ENCODE results near the gene UNC5A. TPM values are rescaled to one million over a fixed set of nuclear protein-coding genes. Genes with fewer than 3 reads are reported as not detected.

The UNC5A gene
- total and polyA plus RNA-seq, 11 donors, result 0.09 to 0.43 (median 0.20) TPM; not detected in 7

DNA sequence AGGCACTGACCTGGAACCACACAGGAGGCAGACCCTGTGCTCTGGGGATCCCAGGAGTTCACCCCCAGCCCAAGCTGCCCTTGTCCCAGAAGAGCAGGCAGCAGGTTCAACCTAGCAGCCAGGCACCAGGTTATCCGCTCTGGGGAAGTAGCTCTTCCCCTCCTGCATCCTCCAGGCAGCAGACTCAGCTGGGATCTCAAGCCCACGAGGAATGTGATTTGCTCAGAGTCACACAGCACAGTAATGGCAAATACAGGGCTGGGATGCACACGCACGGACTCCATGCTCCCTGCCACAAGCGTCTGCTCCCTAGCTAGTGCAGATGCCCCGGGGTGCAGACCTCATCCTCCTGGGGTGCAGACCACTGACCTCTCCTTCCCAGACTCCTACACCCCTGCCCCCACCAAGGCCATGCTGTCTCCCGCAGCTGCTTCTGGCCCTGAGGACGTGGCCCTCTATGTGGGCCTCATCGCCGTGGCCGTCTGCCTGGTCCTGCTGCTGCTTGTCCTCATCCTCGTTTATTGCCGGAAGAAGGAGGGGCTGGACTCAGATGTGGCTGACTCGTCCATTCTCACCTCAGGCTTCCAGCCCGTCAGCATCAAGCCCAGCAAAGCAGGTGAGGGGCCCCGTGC, 63.3 kb downstream of the UNC5A start:
- no peak for DNase-seq
- TF ChIP-seq, protein P1, sequence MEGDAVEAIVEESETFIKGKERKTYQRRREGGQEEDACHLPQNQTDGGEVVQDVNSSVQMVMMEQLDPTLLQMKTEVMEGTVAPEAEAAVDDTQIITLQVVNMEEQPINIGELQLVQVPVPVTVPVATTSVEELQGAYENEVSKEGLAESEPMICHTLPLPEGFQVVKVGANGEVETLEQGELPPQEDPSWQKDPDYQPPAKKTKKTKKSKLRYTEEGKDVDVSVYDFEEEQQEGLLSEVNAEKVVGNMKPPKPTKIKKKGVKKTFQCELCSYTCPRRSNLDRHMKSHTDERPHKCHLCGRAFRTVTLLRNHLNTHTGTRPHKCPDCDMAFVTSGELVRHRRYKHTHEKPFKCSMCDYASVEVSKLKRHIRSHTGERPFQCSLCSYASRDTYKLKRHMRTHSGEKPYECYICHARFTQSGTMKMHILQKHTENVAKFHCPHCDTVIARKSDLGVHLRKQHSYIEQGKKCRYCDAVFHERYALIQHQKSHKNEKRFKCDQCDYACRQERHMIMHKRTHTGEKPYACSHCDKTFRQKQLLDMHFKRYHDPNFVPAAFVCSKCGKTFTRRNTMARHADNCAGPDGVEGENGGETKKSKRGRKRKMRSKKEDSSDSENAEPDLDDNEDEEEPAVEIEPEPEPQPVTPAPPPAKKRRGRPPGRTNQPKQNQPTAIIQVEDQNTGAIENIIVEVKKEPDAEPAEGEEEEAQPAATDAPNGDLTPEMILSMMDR (IDR thresholded peaks at IDR 0.05), result no peak
- no peak for TF ChIP-seq POLR2A (IDR thresholded peaks at IDR 0.05)
- Histone ChIP-seq H3K36me3 (no peaks in the 10 kb centered on the region), H3K9me3 (no peaks in the 10 kb centered on the region), H3K27me3 (peaks cover 4 to 62% (median 18%) of the 10 kb centered on the region in 9 donors), H3K4me1 (no peaks in the 10 kb centered on the region), H3K27ac (no peak overlapping the region), H3K4me3 (no peak overlapping the region)
- intact Hi-C loops (cut with DNase I), result no loop called here
- WGBS, 4 donors, result 43 to 61% (median 55%) methylated on average over 12 to 16 of the region's 16 CpGs
- ATAC-seq, result no peak

DNA sequence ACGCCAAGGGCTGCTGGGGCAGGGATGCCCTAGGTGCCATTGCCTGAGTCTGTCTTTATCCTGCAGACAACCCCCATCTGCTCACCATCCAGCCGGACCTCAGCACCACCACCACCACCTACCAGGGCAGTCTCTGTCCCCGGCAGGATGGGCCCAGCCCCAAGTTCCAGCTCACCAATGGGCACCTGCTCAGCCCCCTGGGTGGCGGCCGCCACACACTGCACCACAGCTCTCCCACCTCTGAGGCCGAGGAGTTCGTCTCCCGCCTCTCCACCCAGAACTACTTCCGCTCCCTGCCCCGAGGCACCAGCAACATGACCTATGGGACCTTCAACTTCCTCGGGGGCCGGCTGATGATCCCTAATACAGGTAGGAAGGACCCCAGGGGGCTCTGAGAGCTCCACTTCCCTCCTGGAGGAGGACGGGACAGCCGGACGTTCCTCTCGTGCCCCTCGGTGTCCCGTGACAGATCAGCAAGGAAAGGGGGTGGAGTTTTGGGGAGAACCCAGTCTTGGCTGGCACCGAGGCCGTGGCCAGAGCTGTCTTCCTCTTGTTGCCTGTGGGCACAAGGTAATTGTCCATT, 63.9 kb downstream of the UNC5A start:
- intact Hi-C loops (cut with DNase I), result no loop called here
- 67 to 82% (median 75%) methylated on average over 10 to 20 of the region's 20 CpGs for WGBS, 4 donors
- no peak for DNase-seq
- no peak overlapping the region for H3K4me3 ChIP-seq
- no peaks in the 10 kb centered on the region for H3K9me3 ChIP-seq
- no peak for ATAC-seq
- no peak for TF ChIP-seq POLR2A (IDR thresholded peaks at IDR 0.05)
- TF ChIP-seq, protein P1 (IDR thresholded peaks at IDR 0.05), result no peak
- no peaks in the 10 kb centered on the region for H3K4me1 ChIP-seq
- no peak overlapping the region for H3K27ac ChIP-seq
- H3K27me3 ChIP-seq, result peaks cover 4 to 58% (median 18%) of the 10 kb centered on the region in 9 donors
- no peaks in the 10 kb centered on the region for H3K36me3 ChIP-seq

GRCh38 chr5:176875014-176875550, 64.7 kb downstream of the UNC5A start:
- H3K27ac ChIP-seq, result no peak overlapping the region
- 39 to 52% (median 43%) methylated on average over 16 to 17 of the region's 17 CpGs for WGBS, 4 donors
- TF ChIP-seq, protein P1 (IDR thresholded peaks at IDR 0.05), result no peak
- no peak for TF ChIP-seq POLR2A (IDR thresholded peaks at IDR 0.05)
- peaks cover 4 to 52% (median 18%) of the 10 kb centered on the region in 9 donors for H3K27me3 ChIP-seq
- DNase-seq, result no peak
- no peak overlapping the region for H3K4me3 ChIP-seq
- no peaks in the 10 kb centered on the region for H3K36me3 ChIP-seq
- intact Hi-C loops (cut with DNase I), result no loop called here
- no peak for ATAC-seq
- no peaks in the 10 kb centered on the region for H3K4me1 ChIP-seq
- no peaks in the 10 kb centered on the region for H3K9me3 ChIP-seq

DNA sequence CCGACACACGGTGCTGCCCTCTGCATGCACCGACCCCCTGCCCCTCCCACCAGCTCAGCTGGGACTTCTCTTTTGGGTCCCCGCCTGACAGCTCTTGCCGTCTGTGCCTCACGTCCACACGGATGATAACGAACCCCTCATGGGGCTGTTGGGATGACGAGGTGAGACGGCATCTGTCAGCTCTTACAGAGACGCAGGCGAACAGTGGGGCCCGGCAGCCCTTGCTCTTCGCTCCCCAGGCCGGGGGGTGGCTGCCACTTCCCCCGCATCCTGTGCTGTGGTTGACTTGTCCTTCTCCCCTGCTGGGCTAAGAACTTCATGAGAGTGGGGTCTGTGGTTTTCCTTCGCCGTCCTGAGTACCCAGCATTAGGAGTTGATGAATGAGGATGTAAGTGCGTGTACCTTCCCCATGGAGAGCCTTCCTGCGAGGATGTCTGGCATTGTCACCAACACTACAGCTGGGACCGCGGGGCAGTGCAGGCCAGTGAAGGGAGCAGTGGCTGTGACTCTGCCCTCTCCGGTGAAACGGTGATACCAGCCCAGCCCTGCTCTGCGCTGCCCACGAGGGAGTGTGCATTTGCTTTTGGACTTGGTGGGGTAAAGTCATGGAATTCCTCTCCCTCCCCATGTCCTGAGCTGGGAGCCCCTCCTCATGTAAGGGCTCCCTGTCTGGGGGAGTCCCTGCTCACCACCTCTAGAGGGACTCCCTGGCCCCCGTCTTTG, 65.6 kb downstream of the UNC5A start:
- ATAC-seq, result peak in 1 of 4 donors; percentile 9
- Histone ChIP-seq H3K27ac (no peak overlapping the region), H3K9me3 (no peaks in the 10 kb centered on the region), H3K27me3 (peaks cover 4 to 50% (median 18%) of the 10 kb centered on the region in 9 donors), H3K4me1 (no peaks in the 10 kb centered on the region), H3K4me3 (no peak overlapping the region), H3K36me3 (peaks cover 0 to 4% (median 0%) of the 10 kb centered on the region in 9 donors)
- TF ChIP-seq, protein P1 (IDR thresholded peaks at IDR 0.05), result no peak
- TF ChIP-seq POLR2A (IDR thresholded peaks at IDR 0.05), result no peak
- no peak for DNase-seq
- intact Hi-C loops (cut with DNase I), result no loop called here
- 18 to 24% (median 21%) methylated on average over 20 to 27 of the region's 27 CpGs for WGBS, 4 donors

Data from heart left ventricle (tissue), 16 donors.